HG03442 (cell line): Measurements from ENCODE around the gene BMP7.

ENCODE experiments used
- ATAC-seq: cut with Tn5 transposase; IDR thresholded peaks from one replicate; pipeline ENCODE4 v1.9.1; 2021; ENCODE audit warnings: mild to moderate bottlenecking, moderate library complexity; ENCODE audit not compliant: unreplicated experiment

BMP7 gene

GRCh38 chr20:57133926-57134650 is 132.4 kb downstream of the BMP7 start:
- no peak for ATAC-seq

- ATAC-seq: no peak
These were observed 134.6 kb downstream of the BMP7 start for GRCh38 chr20:57131601-57132391.

- no peak for ATAC-seq
These were observed 135.4 kb downstream of the BMP7 start for GRCh38 chr20:57131077-57131476.

- ATAC-seq: no peak
These were observed 136.2 kb downstream of the BMP7 start for GRCh38 chr20:57130160-57130772.

- no peak for ATAC-seq
These were observed 137.1 kb downstream of the BMP7 start for GRCh38 chr20:57129303-57129702.

GRCh38 chr20:57128044-57128757 is 138.2 kb downstream of the BMP7 start:
- no peak for ATAC-seq

GRCh38 chr20:57126481-57127092 is 139.9 kb downstream of the BMP7 start:
- ATAC-seq: no peak

- ATAC-seq: no peak
These were observed 141.5 kb downstream of the BMP7 start for GRCh38 chr20:57124800-57125517.

- no peak for ATAC-seq
These were observed 142.1 kb downstream of the BMP7 start for GRCh38 chr20:57124366-57124765.

- ATAC-seq: no peak
These were observed 142.9 kb downstream of the BMP7 start for GRCh38 chr20:57123504-57123903.

- no peak for ATAC-seq
These were observed 143.6 kb downstream of the BMP7 start for GRCh38 chr20:57122536-57123489.

- ATAC-seq: no peak
These were observed 147.5 kb downstream of the BMP7 start for GRCh38 chr20:57118964-57119363.
